GM18907 (cell line): ENCODE results near the gene KDM4E.
A peak's percentile ranks its signal among the peaks of the same experiment; 100 is the strongest.
"Not testable (repeated sequence)": the region's sequence is repeated elsewhere in the genome, so short reads cannot be mapped to it uniquely, and the experiment has no call there.

ENCODE experiments used
- ATAC-seq: cut with Tn5 transposase; IDR thresholded peaks from one replicate; pipeline ENCODE4 v1.9.1; 2021; ENCODE audit warnings: mild to moderate bottlenecking, moderate library complexity; ENCODE audit not compliant: unreplicated experiment

KDM4E gene

DNA sequence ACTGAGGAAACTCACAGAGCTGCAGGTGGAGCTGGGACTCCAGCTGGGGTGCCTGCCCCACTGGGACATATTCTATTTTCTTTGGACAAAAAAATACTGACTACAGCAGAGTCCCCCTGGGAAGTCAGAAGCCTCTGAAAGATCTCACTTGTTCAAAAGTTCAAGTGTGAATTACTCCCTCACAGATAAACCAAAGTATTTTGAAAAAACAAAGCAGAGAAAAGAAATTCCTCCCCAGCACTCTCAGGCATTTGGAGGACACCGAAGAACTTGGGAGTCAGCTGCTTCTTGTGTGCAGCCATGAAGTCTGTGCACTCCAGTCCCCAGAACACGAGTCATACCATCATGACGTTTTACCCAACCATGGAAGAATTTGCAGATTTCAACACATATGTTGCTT is 24.1 kb downstream of the KDM4E start, which contains the start of gene KDM4F:
Gene KDM4F (plus strand): TSS at position 301 of the 400 bp plus-strand sequence.
- not testable (repeated sequence) for ATAC-seq

DNA sequence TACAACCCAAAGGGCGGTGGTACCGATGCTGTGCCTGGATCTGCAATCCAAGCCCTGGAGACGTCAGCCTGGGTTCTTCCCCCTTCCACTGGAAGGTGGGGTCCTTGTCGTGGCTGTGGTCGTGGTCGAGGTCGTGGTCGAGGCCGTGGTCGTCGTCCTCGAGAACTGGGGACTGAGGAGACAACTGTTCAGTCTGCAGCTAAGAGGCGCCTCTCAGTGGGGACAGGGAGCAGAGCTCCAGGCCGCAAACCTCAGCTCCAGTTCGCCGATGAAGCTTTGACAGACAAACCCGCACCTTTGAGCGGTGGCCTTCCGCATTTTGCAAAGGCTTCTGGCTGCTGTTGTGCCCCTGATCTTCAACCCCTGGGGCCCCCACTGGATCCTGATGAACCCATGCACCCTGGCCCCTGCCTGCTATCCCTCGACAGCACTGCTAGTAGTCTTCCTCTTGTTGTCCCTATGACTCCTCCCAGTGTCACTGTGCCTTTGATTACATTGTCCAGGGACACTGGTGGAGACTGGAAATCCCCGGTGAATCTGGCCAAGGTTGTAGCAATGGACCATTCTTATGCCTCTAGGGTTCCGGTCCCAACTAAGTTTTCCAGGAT is 25.6 kb downstream of the KDM4E start:
- ATAC-seq, result no peak

DNA sequence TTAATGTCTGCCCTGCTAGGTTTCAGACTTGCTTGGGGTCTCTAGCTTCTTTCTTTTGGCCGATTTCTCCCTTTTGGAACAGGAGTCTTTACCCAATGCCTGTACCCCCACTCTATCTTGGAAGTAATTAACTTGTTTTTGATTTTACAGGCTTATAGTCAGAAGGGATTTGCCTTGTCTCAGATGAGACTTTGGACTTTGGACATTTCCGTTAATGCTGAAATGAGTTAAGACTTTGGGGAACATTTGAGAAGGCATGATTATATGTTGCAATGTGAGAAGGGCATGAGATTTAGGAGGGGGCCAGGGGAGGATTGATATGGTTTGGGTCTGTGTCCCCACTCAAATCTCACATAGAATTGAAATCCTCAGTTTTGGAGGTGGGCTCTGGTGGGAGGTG is 29.3 kb downstream of the KDM4E start:
- ATAC-seq, result no peak

DNA sequence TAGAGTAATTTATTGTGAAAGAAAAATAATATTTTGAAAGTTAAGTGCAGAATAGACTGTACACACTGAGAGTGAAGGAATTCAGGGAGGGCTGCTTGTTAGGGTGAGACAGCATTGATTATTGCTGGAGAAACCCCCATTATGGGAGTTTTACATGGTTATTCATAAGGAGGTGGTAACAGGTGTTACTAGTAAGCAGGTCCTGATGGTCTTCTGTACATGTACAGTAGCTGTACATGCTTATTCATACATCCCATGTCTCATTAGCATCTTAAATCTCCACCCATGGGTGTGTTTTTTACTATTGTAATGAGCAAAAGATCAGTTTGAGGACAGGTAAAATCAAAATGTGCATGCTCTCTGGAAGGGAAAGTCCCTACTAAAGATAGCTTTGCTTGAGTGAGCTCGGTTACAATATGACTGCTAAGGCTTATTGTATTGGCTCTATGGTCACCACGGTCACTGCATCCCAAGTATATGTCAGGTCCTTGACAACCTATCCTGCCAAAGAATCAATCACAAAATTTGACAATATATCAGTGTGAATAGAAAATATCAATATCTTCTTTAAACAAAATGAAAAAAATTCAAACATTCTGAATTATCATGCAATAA is 30.3 kb downstream of the KDM4E start:
- peak; percentile 99 for ATAC-seq

DNA sequence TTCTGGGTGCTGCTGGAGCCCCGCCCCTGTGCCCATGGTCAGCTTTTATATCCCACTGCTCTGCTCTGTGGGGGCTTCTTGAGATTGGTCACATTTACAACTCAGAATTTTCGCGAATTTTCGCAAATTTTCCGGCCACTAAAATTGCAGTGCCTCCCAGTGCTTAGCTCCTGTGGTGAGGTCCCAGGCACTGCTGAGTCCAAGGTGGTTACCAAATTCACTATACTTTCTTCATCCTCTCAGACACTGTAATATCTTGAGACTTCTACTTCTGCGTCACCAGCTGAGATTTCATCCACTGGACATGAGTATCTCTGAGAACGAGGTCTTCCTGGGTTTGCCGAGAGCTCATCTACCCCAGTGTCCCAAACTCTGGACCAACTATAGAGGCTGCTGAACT is 32.9 kb downstream of the KDM4E start:
- ATAC-seq, result no peak

DNA sequence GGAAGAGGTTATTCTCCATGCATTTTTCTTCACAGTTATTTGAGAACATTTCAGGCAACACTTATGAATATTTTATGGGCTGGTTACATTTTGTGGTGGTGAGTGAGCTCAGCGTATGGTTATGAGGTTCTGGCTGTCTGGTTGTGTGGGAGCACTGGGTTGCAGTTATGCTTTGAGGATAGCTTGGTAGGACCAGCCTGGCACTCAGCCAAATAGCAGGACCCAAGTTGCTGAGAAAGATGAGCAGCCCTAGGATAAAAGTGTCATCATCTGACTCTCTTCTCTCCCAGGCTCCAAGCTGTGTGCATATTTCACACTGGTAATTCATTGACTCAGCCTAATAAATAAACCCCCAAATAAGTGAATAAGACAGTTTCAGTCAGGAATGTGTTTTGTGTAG is 33.6 kb downstream of the KDM4E start:
- no peak for ATAC-seq

DNA sequence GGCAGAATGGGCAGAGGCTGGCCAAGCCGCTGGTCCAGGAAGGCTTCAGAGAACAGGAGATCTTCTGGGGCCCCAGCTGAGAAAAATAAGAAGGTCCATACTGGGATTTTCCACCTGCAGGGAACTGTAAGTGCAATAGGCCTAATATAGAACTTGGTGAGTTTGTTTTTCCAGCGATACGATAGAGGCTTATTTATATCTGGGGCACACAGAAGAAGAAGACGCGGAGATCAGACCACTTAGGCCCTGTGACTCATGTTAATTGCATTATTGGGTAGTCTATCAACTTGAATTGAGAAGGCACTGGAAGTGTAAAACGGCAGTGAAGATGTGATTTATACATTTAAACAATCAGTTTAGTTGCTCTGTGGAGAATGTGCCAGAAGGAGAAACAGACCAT is 34.0 kb downstream of the KDM4E start:
- no peak for ATAC-seq

DNA sequence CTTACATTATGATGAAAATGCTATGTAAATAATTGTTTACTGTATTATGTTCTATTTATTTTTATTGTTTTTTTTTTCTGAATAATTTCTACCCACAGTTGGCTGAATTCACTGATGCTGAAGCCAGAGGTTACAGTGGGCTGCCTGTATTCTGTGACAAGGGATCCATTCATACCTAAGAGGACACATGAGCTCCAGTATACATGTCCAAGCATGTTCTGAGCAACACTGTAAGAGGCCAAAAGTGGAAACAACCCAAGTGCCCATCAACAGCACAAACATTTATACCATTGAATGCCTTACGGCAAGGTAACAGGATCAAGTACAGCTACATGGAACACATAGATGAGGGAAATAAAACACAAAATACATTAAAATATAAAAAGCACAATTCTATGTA is 40.3 kb downstream of the KDM4E start:
- no peak for ATAC-seq

DNA sequence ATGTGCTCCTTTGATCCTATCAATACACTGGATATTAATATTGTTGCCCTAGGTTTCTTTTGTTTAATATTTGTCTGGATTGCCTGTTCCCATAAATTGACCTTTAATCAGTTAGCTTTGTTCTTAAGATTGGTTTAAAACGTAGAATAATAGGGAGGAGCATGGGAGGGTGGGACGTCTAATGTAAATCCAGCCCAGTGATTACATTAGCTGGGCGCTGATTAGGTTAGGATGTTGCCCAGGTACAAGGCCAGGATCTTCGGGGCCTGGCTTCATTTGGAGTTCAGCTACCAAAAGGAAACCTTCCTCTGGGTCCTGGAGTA is 41.6 kb downstream of the KDM4E start, which contains the start of gene SRSF8:
Gene SRSF8 (plus strand): TSS at position 204 of the 323 bp plus-strand sequence. CDS start 308 bp downstream, outside the sequence.
- ATAC-seq, result peak; percentile 53

DNA sequence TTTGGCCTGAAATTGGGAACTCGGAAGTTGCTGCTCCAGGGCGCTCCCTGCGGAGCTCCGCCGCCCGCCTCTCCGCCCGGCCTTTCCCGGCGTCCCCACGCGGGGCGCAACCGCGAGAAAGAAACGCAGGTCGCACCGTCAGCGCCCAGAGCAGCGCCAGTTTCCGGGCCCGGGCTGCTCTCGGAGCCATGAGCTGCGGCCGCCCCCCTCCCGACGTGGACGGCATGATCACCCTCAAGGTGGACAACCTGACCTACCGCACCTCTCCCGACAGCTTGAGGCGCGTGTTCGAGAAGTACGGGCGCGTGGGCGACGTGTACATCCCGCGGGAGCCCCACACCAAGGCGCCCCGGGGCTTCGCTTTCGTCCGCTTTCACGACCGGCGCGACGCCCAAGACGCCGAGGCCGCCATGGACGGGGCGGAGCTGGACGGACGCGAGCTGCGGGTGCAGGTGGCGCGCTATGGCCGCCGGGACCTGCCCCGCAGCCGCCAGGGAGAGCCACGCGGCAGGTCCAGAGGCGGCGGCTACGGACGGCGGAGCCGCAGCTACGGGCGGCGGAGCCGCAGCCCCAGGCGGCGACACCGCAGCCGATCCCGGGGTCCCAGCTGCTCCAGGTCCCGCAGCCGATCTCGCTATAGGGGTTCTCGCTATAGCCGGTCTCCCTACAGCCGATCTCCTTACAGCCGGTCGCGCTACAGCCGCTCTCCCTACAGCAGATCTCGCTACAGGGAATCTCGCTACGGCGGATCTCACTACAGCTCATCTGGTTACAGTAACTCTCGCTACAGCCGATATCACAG is 42.2 kb downstream of the KDM4E start:
- peak; percentile 74 for ATAC-seq

DNA sequence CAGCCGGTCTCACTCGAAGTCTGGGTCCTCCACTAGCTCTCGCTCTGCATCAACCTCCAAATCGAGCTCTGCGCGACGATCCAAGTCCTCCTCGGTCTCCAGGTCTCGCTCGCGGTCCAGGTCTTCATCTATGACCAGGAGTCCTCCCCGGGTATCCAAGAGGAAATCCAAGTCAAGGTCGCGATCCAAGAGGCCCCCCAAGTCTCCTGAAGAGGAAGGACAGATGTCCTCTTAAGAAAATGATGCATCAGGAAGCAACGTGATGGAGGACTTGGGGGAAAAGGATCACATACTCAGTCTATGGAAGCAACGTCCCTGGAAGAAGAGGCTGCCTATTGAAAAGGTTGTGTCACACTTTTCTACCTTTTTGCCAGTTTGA is 42.8 kb downstream of the KDM4E start:
- no peak for ATAC-seq

DNA sequence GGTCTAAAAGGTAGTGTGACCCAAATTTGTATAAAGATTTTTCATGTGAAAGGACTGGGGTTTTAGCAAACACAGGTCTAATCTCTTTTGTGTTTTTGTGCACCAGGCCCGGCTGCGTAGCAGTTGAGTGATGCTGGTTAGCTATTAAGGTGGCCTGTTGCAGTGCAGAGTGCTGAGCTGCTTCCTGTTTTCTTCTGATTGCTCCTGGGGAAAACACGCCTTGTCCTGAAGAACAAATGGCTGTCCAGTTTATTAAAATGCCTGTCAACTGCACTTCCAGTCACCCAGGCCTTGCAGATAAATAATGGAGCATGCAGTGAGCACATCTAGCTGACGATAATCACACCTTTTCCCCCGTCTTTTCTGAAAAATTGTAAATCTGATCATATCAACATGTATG is 43.5 kb downstream of the KDM4E start:
- ATAC-seq, result peak; percentile 74

DNA sequence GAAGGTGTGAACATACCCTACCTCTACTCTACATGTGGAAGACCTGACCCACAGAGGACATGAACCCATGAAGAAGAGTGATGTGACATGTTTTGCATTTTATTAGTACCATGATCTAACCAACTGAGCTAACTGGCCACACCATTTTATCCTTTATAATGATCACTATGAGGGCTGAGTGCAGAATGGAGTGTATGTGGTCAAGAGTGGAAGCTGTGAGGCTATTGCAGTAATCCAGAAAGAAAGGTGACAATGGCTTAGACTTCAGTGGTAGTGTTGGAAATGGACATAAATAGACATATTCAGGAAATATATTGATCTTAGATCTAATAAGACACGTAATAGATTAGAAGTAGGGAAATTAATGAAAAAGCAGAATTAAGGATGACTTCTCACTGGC is 45.4 kb downstream of the KDM4E start:
- ATAC-seq, result no peak

DNA sequence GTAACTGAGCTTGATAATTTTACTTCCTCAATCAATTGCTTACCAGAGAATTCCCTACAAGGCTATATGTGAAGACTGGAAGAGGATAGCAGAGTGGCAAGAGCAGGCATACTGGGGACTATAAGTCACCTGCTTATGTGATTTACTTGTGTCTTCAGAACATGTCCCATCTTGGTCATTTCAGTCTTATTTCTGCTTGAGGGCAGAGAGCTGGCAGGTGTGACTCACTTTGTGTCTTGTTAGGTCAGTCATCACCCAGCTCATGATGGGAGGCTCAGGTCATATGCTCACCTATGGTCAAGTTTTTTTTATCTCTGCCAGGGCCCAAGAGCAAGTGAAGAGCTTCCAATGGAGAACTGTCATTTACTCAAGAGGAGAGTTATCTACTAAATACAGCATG is 47.9 kb downstream of the KDM4E start:
- no peak for ATAC-seq

DNA sequence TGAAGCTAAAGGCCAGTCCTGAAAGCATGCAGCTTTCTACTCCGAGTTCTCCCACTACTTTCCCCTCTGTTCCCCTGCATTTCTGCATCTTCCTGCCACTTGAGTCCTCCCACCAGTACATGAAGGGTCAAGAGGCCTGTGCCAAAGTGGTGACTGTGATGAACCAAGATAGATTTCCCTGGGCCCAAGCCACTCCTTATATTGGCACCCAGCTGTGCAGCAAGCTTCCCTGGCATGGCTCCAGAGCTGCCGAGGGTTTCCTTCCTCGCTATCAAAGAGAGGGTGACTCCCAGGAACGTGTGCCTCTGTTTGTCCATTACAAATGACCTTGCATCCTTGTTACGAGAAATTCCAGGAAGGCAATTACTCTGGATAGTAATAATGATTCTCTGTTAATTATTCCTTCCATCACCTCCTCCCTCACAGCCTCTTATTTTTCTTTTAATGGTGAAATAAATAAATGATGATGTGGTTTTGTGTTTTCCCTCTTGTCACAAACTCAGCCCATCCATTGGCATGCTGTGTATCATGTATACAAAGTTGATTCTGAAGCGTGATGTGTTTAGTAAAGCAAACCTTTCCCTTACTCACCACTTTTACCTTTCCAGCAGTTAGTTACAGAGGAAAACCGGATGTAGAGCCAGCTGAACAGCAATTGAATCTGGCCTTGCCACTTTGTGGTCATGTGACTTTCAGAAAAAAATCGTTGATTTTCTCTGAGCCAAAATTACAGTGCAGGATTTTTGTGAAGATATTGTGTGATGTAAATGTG is 49.9 kb downstream of the KDM4E start:
- no peak for ATAC-seq

DNA sequence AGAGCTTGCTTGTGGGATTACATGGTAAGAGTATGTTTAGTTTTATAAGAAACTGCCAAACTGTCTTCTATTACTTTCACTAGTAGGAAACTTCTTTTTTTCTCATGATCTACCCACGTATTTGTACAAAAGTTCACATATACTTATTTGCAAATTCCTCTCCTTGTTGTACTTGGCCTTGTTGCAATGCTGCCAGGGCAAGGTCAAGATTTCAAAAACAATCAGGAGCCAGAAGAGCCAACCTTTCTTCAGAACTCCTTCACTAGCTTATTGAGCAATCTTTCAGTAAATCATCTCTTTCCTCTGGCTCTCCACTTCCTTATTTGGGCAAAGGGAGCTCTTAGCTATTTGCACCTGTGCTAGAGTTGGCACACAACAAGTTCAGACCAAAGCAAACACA is 51.4 kb downstream of the KDM4E start:
- peak; percentile 86 for ATAC-seq

DNA sequence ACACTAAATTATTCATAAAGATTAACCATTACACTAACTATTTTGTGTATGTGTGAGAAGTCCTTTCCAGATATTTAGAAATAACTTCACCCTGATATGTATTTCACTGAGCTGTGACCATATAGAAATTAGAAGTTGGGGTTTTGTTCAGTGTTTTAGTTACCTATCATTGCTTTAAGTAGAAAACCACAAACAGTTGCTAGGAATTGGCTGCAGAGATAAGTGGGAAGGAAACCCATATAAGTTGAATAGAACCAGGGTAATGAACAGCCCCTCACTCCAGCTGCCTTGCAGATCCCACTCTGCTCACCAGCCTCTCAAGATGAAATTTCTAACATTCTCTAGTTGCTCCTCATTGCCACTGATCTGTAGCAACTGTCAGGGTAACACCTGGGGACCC is 51.9 kb downstream of the KDM4E start:
- ATAC-seq, result peak; percentile 18
